DMS53 (cell line): ENCODE results near the gene UBTD2.

Experiments used
- DNase-seq: peaks from one replicate; lab custom pipeline; 2025; lab: John Stamatoyannopoulos, UW

UBTD2 gene

DNA sequence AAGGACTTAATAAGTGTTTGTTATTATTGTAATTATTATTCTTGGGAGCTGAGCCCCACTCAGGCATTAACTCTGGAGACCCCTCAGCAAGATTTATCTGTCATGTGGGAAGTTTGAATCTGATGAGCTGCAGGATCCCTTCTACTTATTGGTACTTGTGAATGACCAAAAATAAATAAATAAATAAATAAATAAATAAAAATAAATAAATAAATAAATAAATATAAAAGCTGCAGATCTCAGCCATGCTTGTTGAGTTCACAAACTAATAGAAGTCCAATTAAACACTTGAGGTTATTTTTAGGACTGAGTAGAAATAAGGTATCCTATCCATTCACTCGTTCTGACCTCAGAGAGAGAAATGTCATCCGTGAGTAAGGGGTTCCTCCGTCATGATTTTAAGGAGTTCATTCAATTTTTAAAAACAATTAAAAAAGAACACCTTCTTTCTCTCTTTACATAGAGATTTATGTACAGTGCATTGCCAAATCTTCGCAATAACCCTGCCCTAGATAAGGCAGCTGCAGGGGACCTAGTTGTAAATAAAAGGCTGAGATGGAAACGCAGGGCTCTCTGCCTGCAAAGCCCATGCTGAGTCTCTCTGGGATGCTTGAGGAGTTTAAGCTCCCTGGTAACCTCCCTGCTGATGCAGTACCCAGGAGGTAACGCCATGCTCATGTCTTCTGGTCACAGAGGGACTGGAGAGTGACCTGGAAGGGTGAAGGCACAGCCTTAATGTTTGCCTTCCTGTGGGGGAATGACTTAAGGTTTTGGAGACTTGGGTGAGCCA lies 88.4 kb downstream of the UBTD2 start:
- no peak for DNase-seq

DNA sequence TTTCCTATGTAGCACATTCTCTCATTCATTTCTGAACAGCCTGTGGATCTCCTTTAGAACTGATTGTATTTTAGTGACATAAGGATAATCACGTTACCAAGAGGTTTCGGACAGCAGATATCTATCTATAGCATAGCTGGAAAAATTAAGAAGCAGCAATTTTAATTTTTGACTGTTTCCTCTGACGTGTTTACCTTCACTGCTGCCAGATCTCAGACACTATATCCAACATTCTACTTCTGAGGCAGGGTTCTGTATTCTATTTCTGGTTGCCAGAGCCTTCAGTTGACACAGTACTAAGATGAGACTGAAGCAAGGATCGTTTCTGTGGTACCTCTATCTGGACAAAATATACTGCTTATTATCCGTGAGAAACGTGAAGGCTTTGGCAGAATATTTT lies 89.7 kb downstream of the UBTD2 start, which contains the start of gene EFCAB9:
TSS of gene EFCAB9 (plus strand) at position 301 of the 400 bp plus-strand sequence. CDS start at position 302, 1 bp downstream.
- peak; percentile 31 for DNase-seq

DNA sequence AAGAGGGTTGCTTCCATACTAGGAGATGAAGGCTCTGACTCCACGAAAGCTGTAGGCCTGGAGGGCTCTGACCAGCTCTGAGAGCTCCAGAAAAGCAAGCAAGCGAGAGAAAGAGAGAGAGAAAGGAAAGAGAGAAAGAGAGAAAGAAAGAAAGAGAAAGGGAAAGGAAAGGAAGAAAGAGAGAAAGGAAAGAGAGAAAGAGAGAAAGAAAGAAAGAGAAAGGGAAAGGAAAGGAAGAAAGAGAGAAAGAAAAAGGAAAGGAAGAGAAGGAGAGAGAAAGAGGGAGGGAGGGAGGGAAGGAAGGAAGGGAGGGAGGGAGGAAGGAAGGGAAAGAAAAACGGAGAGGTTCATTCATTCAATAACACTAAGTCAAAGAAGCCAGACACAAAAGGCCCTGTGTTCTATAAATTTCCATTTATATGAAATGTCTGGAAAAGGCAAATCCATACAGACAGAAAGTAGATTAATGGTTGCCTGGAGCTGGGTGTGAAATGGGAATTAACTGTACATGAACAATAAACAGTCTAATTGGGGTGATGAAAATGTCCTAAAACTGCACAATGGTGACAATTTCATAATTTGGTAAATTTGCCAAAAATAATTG lies 93.8 kb downstream of the UBTD2 start:
- DNase-seq, result no peak

DNA sequence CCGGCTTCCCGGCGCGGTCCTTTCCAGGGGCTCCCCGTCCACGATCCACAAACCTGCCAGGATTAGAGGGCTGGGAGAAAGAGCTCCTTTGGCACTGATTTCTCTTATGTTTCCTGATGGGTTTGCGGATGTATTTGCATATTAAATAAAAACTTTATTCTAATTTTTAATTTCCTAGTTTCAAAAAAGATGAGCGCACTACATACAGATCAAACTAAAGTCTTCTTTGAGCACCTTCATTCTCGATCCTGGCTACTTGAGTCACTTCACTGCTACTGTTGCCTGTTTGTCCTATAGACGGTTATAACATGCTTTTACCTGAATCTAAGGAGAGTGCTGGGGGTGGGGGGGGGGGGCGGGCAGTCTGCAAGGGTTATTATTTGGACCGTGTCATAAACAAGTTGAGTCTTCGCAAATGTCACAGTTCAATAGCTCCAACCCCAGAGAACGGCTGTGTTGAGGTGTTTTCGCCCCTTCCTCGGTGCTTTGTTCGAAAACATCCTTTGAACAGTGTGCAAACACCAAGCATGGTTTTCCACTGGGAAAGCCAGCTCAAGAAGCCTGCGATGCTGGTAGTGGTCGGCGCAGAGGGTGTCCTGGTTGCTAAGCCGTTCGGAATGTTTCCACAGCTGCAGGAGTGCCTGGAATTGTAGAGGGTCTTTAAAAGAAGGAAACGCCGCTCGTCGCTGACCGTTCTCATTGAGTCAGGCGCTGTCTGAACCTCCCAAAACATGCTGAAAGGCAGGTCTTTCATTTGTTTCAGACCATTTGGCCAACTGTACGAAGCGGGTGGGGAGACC lies 94.5 kb downstream of the UBTD2 start:
- no peak for DNase-seq

DNA sequence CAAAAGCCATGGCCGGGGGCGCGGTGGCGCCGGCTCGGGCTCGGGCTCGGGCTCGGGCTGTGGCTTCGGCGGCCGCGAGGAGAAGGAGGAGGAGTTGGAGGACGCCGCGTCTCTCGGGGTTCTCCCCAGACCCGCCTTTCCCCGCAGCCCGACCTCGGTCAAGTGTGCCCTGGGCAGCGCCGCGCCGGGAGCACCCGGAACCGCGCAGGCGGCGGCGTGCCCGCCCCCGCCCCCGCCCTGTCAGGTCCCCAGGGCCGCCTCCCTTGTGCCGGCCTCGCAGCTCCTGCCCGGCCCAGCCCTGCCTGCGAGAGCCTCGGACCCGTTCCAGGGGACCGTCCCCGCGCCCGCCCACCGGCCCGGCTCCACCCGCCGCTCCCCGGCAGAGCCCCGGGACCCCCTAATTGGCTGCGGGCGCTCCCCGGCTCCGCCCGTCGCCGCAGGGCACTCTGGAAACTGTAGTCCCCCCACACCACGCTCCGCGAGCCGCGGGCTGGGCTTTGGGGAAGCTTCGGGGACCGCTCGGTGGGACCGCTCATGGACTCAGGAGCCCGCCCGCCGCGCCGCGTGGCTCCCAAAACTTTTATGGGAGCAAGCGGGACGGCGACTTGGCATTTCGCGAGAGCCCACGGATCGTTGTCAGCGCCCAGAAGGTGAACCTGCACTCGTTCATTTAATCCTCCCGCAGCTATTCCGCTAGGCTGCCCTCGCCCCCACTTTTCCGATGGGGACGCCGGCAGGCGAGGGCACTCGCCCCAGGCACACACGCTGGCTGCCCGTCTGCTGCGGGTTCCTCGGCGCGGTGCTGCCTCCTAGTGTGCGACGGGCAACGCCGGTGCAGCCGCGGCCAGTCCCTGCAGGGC lies 95.3 kb downstream of the UBTD2 start, which contains the start of gene STK10:
TSS of gene STK10 (minus strand) at position 192 of the 860 bp plus-strand sequence. CDS start at position 10, 182 bp downstream.
- DNase-seq, result peak; percentile 97

DNA sequence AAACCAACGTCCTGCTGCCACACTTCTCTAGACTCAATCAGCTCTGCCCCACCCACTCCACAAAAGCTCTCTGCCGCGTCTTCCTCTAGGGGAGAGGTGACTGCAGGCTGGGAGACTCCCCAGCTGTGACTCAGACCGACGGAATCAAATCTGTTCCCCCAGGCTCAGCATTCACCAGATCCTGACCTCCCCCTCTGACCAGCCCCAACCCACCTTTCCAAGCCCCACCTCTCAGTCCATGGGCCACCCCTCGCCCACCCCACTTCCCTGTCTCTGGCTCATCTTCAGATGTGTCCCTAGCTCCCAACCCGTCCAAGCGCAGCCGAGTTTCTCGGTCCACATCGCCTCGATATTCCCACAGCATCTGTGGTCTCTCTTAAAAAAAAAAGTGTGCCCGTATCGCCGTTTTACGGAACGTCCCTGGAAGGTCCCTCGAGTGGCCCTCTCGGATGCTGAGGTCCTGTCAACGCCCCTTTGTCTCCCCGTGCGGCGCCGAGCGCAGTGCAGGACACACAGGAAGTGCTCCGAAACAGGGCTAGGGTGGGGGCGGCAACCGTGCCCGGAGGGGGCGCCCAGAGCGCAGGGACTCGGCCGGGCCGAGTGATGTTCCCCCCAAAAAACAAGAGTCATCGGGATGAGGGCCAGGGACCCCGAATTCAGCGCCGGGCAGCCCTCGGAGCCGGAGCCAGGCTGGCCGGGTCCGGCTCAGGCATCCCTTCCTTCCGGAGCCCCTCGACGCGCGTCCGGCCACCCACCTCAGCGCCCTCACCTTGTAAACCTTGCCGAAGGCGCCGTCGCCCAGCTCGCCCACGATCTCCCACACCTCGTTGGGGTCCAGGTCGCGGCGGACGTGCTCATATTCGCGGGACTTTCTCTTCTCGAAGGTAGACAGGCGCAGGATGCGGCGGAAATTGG lies 96.2 kb downstream of the UBTD2 start:
- peak; percentile 69 for DNase-seq

DNA sequence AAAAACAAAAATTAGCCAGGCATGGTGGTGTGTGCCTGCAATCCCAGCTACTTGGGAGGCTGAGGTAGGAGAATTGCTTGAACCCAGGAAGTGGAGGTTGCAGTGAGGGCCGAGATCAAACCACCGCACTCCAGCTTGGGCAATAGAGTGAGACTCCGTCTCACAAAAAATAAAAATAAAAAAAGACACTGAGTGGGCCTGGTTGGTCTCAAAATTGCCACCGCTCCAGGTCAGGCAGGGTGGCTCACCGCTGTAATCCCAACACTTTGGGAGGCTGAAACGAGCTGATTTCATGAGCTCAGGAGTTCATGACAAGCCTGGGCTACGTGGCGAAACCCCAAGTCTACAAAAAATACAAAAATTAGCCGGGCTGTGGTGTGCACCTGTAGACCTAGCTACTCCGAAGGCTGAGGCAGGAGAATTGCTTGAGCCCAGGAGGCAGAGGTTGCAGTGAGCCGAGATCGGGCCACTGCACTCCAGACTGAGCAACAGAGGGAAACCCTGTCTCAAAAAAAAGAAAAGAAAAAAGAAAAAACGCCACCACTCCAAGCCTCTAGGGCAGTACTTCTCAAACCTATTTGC lies 97.4 kb downstream of the UBTD2 start:
- no peak for DNase-seq

DNA sequence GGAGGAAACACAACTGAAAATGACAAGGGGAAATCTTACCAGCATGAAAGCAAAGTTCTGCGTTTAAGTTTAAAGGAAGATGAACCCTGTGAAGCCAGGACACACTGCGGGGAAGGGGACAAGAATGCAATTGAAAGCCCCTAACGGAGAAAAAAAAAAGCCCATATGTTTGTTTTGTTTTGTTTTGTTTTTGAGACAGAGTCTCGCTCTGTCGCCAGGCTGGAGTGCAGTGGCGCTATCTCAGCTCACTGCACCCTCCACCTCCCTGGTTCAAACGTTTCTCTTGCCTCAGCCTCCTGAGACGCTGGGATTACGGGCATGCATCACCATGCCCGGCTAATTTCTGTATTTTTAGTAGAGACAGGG lies 98.5 kb downstream of the UBTD2 start:
- DNase-seq, result no peak

DNA sequence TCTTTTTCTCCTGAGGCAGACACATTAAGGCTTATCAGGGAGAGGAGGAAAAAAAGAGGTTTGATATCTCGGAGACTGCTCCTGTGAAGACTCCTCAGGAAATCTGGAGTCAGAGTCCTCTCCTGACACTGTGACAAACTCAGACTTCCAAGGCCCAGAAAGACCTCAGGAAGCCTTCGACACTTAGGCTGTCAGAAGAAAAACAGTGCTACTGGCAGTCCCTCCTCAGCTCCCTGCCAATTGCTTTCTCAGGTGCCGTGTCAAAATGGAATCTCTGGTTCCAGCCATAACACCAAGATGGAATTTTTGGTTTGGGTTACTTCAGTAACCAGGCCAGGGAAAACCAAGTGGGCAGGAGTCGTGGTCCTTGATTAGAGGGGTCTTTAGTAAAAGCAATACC lies 99.7 kb downstream of the UBTD2 start:
- DNase-seq, result no peak

DNA sequence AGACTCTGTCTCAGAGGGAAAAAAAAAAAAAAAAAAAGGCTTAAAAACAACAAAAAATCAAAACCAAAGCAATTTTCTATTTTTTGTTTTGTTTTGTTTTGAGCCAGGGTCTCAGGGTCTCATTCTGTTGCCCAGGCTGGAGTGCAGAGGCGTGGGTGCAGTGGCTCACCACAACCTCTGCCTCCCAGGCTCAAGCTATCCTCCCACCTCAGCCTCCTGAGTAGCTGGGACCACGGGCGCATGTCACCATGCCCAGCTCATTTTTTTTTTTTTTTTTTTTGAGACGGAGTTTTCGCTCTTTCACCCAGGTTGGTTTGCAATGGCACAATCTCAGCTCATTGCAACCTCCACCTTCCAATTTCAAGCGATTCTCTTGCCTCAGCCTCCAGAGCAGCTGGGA lies 101.3 kb downstream of the UBTD2 start:
- DNase-seq, result no peak

DNA sequence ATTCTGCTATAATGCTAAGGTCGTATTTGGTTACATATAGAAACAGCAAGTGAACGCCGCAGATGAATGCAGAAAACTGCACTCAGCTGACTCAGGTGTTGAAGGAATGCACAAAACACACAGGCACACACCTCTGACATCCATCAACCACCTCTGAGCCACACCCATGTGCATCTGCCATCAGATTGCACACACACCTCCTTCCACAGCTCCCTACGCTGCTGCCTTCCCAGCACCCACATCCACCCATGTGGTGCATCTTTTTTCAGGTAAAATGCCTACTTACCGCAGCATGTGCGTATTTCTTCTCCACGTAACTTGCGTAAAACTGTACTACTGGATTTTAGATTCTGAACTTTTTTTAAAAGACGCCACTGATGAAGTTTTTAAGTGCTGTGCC lies 102.6 kb downstream of the UBTD2 start:
- DNase-seq, result no peak

DNA sequence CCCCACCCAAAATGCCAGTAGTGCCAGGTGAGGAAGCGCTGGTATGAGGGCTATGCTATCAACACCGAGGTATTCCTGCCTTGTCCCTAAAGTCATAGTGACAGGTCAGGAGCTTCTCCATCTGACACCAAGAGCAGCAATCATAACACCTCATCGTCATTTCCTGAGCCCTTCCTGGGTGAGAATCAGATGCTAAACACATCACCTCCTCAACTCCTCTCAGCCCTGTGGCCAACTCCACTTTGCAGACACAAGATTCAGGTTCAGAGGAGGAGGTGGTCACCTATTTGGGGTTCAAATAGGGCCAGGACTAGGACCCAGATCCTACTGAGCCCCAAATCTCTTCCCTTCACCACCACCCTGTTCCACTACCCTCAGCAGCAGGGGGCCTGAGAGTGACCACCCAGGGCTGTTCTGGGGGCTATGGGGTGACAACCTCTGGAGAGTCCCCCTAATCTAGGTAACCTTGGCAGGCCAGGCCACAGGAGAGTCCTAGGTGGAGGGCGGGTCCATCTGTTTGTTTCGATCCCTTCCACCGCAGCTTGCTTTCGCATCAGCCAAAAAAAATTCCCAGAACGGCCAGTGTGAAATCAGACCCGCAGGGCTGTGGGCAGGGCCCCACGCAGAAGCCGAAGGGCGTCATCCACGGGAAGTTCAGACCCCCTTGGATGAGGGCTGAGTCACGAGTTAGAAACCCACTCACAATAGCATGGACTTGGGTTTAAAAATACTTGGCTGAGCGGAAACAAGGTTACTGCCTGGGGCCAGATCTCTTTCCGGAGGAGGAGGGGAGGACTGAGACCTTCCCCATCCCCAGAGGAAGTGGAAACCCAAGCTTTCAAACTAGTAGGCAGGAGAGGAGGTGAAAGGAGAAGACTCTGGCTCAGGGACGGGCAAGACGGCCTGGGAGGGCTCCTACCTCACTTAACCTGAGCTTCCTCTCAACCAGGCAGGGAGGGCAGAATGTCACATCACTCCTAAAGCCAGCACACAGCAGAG lies 104.3 kb downstream of the UBTD2 start:
- DNase-seq, result no peak

DNA sequence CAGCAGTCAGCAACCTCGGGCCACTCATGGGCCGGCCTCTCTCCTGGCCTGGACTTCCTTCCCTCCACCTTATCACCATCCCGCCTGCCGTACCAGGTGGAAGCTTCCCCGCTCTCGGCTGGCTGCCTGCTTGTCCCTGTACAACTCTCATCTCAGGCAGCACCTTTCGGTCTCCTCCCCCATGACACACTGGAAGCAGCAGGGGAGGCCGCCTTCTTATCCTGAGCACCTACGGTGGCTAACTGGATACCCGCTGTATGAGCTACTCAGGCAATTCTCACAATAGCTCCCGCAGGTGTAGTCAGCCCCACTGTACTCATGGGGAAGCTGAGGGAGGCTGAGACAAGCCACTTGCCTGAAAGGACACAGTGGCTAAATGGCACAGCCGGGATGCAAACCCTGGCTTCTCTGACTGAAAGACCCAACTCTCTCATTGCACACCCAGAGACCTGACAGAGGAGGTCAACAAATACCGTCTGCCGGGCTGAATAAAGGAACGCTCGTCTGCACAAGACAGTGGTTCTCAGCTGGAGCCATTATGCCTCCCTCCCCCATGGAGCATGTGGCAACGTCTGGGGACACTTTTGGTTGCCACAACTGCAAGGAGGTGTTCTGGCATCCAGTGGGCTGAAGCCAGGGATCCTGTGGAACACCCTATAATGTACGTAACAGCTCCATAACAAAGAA lies 105.1 kb downstream of the UBTD2 start:
- no peak for DNase-seq

DNA sequence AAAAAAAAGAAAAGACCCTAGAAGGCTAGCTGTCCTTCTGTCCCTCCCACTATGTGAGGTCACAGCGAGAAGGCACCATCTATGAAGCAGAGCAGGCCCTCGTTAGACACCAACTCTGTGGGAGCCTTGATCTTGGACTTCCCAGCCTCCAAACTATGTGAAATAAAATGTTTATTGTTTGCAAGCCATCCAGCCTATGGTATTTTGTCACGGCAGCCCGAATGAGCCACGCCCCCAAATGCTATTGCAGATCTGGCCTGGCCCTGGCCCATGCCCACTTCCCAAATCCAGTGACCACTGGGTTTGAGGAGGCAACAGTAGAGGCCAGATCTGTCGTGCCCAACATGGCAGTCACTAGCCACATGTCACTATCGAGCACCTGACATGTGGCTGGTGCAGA lies 106.4 kb downstream of the UBTD2 start:
- no peak for DNase-seq

DNA sequence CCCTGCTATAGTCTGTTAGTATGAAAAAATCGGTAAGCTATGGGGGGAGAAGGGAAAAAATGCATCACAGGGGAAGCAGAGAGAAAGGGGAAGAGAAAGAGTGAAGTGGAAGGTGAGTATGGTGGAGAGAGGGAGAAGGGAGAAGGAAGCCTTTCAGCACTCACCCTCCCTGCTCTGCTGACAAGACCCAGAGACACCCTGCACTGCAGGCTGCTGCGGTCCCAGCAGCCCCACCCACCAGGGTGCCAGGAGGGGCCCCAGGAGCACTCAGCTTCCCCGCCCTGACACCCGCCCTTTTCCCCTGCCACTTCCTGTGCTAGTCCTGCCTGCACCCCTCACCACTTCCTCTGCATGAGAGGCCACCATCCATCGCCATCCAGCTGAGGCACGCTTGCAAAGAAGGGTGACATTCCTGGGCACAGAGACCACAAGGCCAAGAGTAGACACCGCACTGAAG lies 108.3 kb downstream of the UBTD2 start:
- no peak for DNase-seq

DNA sequence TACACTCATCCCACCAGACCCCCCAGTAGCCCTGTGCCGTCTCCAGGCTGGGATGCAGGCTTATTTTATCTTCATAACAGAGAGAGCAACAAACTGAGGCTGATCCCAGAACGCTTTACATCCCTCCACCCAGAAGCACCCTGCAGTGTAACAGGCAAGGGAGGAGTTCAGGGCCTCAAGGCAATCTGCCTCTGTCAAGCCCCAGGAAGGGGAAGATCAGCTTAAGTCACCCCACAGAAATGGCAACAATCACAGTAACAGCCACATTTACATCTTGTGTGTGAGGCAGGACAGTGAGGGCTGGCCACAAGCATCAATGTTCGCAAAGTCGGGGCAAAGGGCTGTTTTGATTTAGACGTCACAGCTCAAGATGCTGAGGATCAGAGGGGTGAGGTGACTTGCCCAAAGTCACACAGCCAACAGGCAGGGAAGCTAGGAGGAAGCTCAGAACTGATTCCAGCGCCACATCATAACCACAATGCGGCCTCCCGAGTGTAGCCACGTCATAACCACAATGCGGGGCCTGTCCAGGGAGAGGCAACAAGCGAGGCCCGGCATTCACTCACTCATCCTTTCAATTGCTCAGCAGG lies 109.9 kb downstream of the UBTD2 start:
- DNase-seq, result no peak

DNA sequence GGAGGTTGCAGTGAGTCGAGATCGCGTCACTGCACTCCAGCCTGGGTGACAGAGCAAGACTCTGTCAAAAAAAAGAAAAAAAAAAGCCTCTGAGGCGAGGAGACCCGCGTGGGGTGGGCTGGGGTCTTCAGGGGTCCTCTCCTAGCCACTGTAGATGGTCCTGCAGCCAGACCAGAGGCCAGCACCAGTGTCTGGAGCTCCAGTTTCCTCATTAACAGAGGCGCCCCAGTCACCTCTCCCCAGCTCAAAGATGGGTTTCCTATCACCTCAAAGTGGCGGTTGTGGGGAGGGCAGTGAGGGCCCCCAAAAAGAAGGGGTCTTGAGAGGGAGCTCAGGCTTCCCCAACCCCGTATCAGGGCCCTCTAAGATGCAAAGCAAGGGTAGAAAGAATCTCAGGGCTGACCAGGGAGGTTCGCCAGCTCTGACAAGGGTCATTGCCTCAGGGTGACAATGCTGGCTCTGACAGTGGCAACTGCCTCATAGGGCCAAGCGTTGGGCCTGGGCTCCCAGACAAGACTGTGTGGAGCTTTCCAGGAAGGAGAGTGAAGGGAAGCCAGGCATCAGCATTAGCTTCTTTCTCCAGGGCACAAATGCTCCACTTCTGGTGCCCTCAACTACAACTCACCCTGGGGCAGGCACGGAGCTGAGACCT lies 110.5 kb downstream of the UBTD2 start:
- no peak for DNase-seq
